Prostate gland (tissue), 2 donors: Measurements from ENCODE around the gene HSF4. TPM values are rescaled to one million over a fixed set of nuclear protein-coding genes. Genes with fewer than 3 reads are reported as not detected.

Experiments
- DNase-seq: peaks from one replicate; pipeline ENCODE4 v3.0.0-alpha.2; 2019; ENCODE audit warnings: low spot score
- H3K27ac ChIP-seq, 2 donors: fragments of 200-600 bp; sonication (generic); 2 replicates each; pipeline ENCODE4 v1.5.1; 2017 to 2019
- H3K27me3 ChIP-seq: fragments of 200-600 bp; sonication (generic); replicated peaks from 2 replicates; pipeline ENCODE4 v1.5.1; 2019; ENCODE audit not compliant: insufficient read depth
- H3K36me3 ChIP-seq, 2 donors: fragments of 200-600 bp; sonication (generic); 1 replicate in 1 of 2; 2 replicates in 1 of 2; pipeline versions ENCODE4 v1.5.1 to v1.8.1; 2017 to 2019
- H3K4me1 ChIP-seq: fragments of 200-600 bp; sonication (generic); replicated peaks from 2 replicates; pipeline ENCODE4 v1.5.1; 2019
- H3K4me3 ChIP-seq, 2 donors: fragments of 200-600 bp; sonication (generic); 2 replicates each; pipeline ENCODE4 v1.5.1; 2017 to 2019
- H3K9me3 ChIP-seq: fragments of 200-600 bp; sonication (generic); 2 replicates; pipeline ENCODE4 v1.5.1; 2017
- CTCF ChIP-seq, 4 experiments: fragments of 200-600 bp in 2 of 4; fragments of 450-650 bp in 2 of 4; sonication (generic) in 2 of 4; IDR thresholded peaks; 1 replicate in 3 of 4; 2 replicates in 1 of 4; pipeline ENCODE4 v1.5.1; 2016 to 2019; ENCODE audit warnings: antibody characterized with exemption in 4 of 4, mild to moderate bottlenecking in 2 of 4, moderate library complexity in 2 of 4
- POLR2A ChIP-seq: fragments of 450-650 bp; IDR thresholded peaks from one replicate; pipeline ENCODE4 v1.6.1; 2016; ENCODE audit warnings: antibody characterized with exemption, mild to moderate bottlenecking
- POLR2AphosphoS5 ChIP-seq: sonication (generic); formaldehyde crosslinking; IDR thresholded peaks from one replicate; pipeline ENCODE4 v1.6.1; 2017; ENCODE audit warnings: antibody characterized with exemption
- WGBS: methylation state at CpG from one replicate; pipeline ENCODE4 v1.1.5; 2018; 5-methylcytosine and 5-hydroxymethylcytosine counted together
- intact Hi-C: fragments of 100-400 bp; cut with DNase I; formaldehyde crosslinking; loops from one replicate; pipeline ENCODE4 v1.14.2; 2022
- total RNA-seq, 2 donors: library from RNA; depleted of rRNA; stranded (reverse); fragments of >200 nt; gene quantifications; one replicate each; pipeline ENCODE4 v1.1.0, GENCODE V29; 2016

Gene HSF4
- total RNA-seq, 2 donors from 2014 or later: 109 to 137 TPM

GRCh38 chr16:67209565-67209964 is 45.0 kb downstream of the HSF4 start:
- Histone ChIP-seq H3K4me1 (no peaks in the 10 kb centered on the region), H3K9me3 (no peaks in the 10 kb centered on the region), H3K4me3 (no peak overlapping the region), H3K27ac (no peak overlapping the region), H3K36me3 (no peaks in the 10 kb centered on the region), H3K27me3 (no peaks in the 10 kb centered on the region)
- intact Hi-C loops: no loop called here
- TF ChIP-seq CTCF (IDR thresholded peaks at IDR 0.05) (no peak), POLR2AphosphoS5 (no peak), POLR2A (no peak)
- no peak for DNase-seq
- WGBS: 93% methylated on average over 8 of the region's 8 CpGs

GRCh38 chr16:67210069-67210937 is 45.8 kb downstream of the HSF4 start:
- TF ChIP-seq POLR2A: no peak
- TF ChIP-seq CTCF (IDR thresholded peaks at IDR 0.05): no peak
- no peak for TF ChIP-seq POLR2AphosphoS5
- intact Hi-C loops: no loop called here
- DNase-seq: no peak
- Histone ChIP-seq H3K4me3 (no peak overlapping the region), H3K4me1 (no peaks in the 10 kb centered on the region), H3K27ac (no peak overlapping the region), H3K9me3 (no peaks in the 10 kb centered on the region), H3K27me3 (no peaks in the 10 kb centered on the region), H3K36me3 (no peaks in the 10 kb centered on the region)
- WGBS: 86% methylated on average over 25 of the region's 25 CpGs

GRCh38 chr16:67211674-67212073 is 47.1 kb downstream of the HSF4 start:
- no peak for TF ChIP-seq CTCF (IDR thresholded peaks at IDR 0.05)
- TF ChIP-seq POLR2A: no peak
- TF ChIP-seq POLR2AphosphoS5: no peak
- H3K27ac ChIP-seq: no peak overlapping the region
- H3K9me3 ChIP-seq: no peaks in the 10 kb centered on the region
- H3K4me1 ChIP-seq: no peaks in the 10 kb centered on the region
- H3K27me3 ChIP-seq: no peaks in the 10 kb centered on the region
- H3K36me3 ChIP-seq: no peaks in the 10 kb centered on the region
- 76% methylated on average over 7 of the region's 7 CpGs for WGBS
- no peak overlapping the region for H3K4me3 ChIP-seq
- DNase-seq: no peak
- intact Hi-C loops: no loop called here

- H3K4me1 ChIP-seq: no peaks in the 10 kb centered on the region
- TF ChIP-seq CTCF (IDR thresholded peaks at IDR 0.05) (no peak), POLR2AphosphoS5 (no peak), POLR2A (no peak)
- H3K36me3 ChIP-seq: no peaks in the 10 kb centered on the region
- DNase-seq: no peak
- H3K27ac ChIP-seq: no peak overlapping the region
- intact Hi-C loops: no loop called here
- H3K9me3 ChIP-seq: no peaks in the 10 kb centered on the region
- H3K27me3 ChIP-seq: no peaks in the 10 kb centered on the region
- H3K4me3 ChIP-seq: no peak overlapping the region
These were observed 48.2 kb downstream of the HSF4 start for GRCh38 chr16:67212766-67213165.
